ENCODE data around the gene RTEL1.

The RTEL1 gene

DNA sequence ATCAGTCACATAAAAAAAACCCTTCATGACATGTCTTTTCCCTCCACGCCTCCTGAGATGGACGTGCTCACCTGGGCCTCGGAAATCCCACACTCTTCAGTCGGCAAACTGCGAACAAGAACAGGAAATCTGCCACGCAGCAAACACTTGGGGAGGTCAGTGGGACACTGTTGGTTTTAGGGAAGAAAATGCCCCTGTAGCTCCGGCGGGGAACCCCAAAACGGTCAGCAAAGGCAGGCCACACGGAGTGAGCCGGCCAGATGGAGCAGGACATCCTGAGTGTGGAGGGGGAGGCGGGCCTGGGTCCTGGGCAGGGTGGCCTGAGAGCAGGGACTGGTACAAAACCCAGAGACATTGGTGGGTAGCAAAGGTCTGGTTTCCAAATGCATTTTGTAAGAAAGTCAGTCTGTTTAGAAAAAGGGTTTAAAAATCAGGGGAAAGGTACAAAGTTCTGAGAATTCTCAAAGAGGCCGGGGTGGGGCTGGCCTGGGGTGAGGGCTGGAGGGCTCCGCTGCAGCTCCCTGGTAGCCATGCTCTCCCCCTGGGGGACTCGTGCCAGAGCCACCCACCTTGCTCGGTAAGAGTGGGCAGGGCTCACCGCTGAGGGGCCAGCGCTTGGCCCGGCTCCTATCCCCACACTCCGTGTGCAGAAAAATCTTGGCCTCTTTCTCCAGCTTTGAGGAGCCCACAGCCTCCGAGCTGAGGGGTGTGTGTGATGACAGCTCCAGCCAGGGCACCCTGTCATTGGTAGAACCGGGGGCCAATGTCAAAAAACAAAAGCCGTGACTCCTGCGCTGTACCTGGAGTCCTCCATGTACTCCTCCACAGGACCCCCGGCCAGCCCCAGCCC lies 86.7 kb downstream of the RTEL1 start:
- no peak overlapping the region for H3K4me3 ChIP-seq
- peaks cover 11 to 59% (median 46%) of the 10 kb centered on the region in 10 experiments for H3K4me1 ChIP-seq
- H3K36me3 ChIP-seq = peaks cover 6 to 26% (median 19%) of the 10 kb centered on the region in 11 experiments; a peak in 18 of 22 replicates
- no peak overlapping the region for H3K27ac ChIP-seq
- H3K9me3 ChIP-seq (replicated peaks in 1 of 11) = no peaks in the 10 kb centered on the region
- no peak for TF ChIP-seq Cebpa-rat (IDR thresholded peaks at IDR 0.05)
- peaks cover 0 to 31% (median 9%) of the 10 kb centered on the region in 11 experiments; a peak in 12 of 22 replicates for H4K20me1 ChIP-seq
- no peak overlapping the region for H3K9ac ChIP-seq
- H3K4me2 ChIP-seq = no peak overlapping the region
- no peaks in the 10 kb centered on the region for H3K27me3 ChIP-seq

GRCh38 chr20:63745424-63745805 lies 87.3 kb downstream of the RTEL1 start:
- H3K4me3 ChIP-seq = no peak overlapping the region
- H3K4me2 ChIP-seq = no peak overlapping the region
- H3K9me3 ChIP-seq (replicated peaks in 1 of 11) = no peaks in the 10 kb centered on the region
- no peak for TF ChIP-seq Cebpa-rat (IDR thresholded peaks at IDR 0.05)
- no peak overlapping the region for H3K27ac ChIP-seq
- H3K4me1 ChIP-seq = peaks cover 9 to 62% (median 51%) of the 10 kb centered on the region in 10 experiments
- H3K27me3 ChIP-seq = no peaks in the 10 kb centered on the region
- peaks cover 0 to 29% (median 11%) of the 10 kb centered on the region in 11 experiments; a peak in 12 of 22 replicates for H4K20me1 ChIP-seq
- H3K36me3 ChIP-seq = peaks cover 6 to 26% (median 19%) of the 10 kb centered on the region in 11 experiments; a peak in 18 of 22 replicates
- no peak overlapping the region for H3K9ac ChIP-seq

Measured in BLaER1 treated with 17β-estradiol and CSF1 and Interleukin-3, amounts not matched to agents 10 nM and 100 nM (cell line).